Islet of Langerhans (tissue), 1 donor: ENCODE measurements around the gene PIK3IP1.
"Not testable (repeated sequence)": the region's sequence is repeated elsewhere in the genome, so short reads cannot be mapped to it uniquely, and the experiment has no call there.

Experiments used
- FAIRE-seq: peaks from one replicate; lab custom pipeline; 2011; peaks lifted over from hg19 to GRCh38; lab: Jason Lieb, UNC

Gene PIK3IP1

GRCh38 chr22:31248965-31249958, 43.0 kb downstream of the PIK3IP1 start:
- no peak for FAIRE-seq

GRCh38 chr22:31248138-31248745, 44.0 kb downstream of the PIK3IP1 start:
- FAIRE-seq, result no peak

GRCh38 chr22:31247726-31248125, 44.6 kb downstream of the PIK3IP1 start:
- no peak for FAIRE-seq

GRCh38 chr22:31246687-31247086, 45.6 kb downstream of the PIK3IP1 start:
- no peak for FAIRE-seq

- not testable (repeated sequence) for FAIRE-seq
These were observed 46.3 kb downstream of the PIK3IP1 start for GRCh38 chr22:31245998-31246397.

GRCh38 chr22:31244943-31245451, 47.3 kb downstream of the PIK3IP1 start:
- no peak for FAIRE-seq

GRCh38 chr22:31244046-31244942, 48.0 kb downstream of the PIK3IP1 start:
- no peak for FAIRE-seq

- no peak for FAIRE-seq
These were observed 48.8 kb downstream of the PIK3IP1 start for GRCh38 chr22:31243339-31244045.

- no peak for FAIRE-seq
These were observed 50.4 kb downstream of the PIK3IP1 start for GRCh38 chr22:31241936-31242335.

GRCh38 chr22:31241200-31241599, 51.1 kb downstream of the PIK3IP1 start:
- FAIRE-seq, result no peak

- FAIRE-seq, result no peak
These were observed 52.4 kb downstream of the PIK3IP1 start for GRCh38 chr22:31239771-31240370.

- no peak for FAIRE-seq
These were observed 54.2 kb downstream of the PIK3IP1 start for GRCh38 chr22:31238057-31238456.

GRCh38 chr22:31236044-31236443, 56.2 kb downstream of the PIK3IP1 start:
- FAIRE-seq, result not testable (repeated sequence)

GRCh38 chr22:31235081-31235480, 57.2 kb downstream of the PIK3IP1 start:
- no peak for FAIRE-seq

GRCh38 chr22:31233001-31233400, 59.3 kb downstream of the PIK3IP1 start:
- FAIRE-seq, result no peak
